CD4-positive, alpha-beta T cell treated with Interleukin-2 at 100 ng/mL for 4 hours (primary cell): ENCODE measurements around the gene ZFYVE28.
A peak's percentile ranks its signal among the peaks of the same experiment; 100 is the strongest.
"Not testable (repeated sequence)": the region's sequence is repeated elsewhere in the genome, so short reads cannot be mapped to it uniquely, and the experiment has no call there.

Experiments
- DNase-seq: peaks from one replicate; pipeline ENCODE4 v3.0.0-alpha.2; 2020; ENCODE audit warnings: low spot score

The ZFYVE28 gene

DNA sequence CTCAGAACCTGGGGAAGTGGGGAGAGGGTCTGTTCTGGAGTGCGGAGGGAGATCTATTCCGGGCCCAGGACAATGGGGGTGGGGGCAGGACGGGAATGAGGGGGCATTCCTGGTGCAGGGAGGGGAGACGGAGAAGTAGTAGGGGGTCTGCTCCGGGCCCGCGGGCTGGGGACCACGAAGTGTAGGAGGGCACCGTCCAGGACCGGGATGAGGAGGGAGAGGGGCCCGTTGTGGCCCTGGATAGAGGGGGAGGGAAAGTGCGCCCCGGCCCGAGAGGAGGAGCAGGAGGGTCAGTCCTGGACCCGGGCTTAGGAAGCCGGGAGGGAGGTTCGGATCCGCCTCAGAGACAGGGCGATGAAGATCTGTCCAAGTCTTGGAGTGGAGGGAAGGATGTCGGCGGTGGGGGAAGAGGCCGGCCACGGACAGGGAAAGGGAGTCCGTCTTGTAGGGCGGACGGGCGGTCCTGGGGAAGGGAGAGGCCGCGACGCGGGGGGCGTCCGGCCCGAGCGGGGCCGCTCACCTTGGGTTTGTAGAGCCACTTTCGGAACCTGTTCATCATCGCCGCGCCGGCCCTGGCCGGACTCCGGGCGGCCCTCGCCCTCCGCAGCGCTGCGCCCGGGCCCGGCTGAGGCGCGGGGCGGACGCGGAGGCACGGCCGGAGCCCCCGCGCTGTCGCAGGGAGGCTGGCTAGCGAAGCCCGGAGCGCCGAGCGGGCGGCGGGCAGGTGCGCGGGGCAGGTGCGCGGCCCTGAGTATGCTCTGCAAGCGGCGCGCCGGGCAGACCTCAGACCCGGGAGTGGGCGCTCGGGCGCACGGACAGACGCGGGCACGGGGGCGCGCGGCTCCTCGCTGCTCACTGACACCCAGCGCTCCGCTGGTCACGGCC lies at the start of gene ZFYVE28:
TSS of gene ZFYVE28 (minus strand) at position 881 of the 885 bp plus-strand sequence. CDS start at position 559, 322 bp downstream.
- no peak for DNase-seq

DNA sequence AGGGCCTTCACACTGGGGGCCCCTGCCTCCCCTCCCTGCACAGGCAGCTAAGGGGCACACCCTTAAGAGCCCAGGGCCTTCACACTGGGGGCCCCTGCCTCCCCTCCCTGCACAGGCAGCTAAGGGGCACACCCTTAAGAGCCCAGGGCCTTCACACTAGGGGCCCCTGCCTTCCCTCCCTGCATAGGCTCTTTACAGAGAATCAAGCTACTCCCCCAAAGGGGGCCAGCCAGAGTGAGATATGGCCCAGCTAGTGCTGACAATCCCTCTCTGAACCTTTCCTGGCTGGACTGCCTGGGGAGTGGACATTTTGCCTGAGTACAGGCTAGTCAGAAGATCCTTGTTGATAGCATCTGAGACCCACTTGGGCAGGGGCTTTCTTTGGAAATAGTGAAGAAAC lies 47.1 kb upstream of the ZFYVE28 start:
- not testable (repeated sequence) for DNase-seq

DNA sequence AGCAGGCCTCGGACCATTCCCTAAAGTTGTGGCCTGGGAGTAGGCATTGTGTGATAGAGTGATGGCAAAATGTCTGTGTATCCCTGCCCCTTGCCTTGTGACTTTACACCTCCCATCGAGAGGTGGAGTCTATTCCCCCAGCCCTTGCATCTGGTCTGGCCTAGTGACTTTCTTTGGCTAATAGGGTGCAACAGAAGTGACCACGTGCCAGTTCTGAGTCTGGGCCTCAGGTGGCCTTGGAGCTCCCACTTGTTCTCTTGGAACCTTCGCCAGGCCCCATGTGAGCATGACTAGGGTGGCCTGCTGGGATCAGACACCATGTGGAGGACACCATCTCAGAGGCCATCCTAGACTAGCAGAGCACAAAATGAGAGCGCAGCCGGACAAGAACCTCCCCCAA lies 46.6 kb upstream of the ZFYVE28 start:
- no peak for DNase-seq

DNA sequence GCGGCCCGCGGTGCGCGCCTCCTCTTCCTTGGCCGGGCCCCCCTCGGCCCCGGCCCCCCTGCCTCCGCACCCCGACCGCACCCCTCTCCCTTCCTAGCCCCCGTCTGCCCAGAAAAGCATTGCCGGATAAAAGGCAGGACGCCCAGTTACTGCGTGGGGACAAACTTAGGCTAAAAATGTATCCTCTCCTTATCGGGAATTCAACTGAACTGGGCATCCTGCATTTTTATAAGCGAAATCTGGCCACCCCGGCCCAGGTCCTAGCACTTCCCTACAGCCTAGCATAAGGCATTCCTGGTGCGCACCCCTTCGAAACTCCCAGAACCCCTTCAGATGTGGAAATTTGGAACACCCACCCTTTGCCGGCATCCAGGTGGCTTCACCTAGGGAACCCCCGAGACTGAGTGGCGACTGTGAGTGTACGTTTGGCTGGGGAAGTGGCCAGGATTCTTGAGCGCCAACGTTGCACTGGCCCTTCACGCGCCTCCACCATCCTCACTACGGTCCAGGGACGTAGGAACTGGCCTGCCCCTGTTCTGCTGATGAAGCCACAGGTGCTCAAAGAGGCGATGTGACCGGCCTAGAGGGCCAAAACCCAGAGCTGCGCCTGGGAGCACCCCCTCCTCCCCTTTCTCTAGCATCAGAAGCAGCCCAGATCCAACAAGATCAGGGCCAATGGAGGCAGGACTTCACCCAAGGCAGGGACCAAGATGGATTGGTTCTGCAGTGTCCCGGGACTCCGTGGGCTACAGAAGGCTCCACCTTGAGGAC lies 44.7 kb upstream of the ZFYVE28 start:
- DNase-seq = no peak

DNA sequence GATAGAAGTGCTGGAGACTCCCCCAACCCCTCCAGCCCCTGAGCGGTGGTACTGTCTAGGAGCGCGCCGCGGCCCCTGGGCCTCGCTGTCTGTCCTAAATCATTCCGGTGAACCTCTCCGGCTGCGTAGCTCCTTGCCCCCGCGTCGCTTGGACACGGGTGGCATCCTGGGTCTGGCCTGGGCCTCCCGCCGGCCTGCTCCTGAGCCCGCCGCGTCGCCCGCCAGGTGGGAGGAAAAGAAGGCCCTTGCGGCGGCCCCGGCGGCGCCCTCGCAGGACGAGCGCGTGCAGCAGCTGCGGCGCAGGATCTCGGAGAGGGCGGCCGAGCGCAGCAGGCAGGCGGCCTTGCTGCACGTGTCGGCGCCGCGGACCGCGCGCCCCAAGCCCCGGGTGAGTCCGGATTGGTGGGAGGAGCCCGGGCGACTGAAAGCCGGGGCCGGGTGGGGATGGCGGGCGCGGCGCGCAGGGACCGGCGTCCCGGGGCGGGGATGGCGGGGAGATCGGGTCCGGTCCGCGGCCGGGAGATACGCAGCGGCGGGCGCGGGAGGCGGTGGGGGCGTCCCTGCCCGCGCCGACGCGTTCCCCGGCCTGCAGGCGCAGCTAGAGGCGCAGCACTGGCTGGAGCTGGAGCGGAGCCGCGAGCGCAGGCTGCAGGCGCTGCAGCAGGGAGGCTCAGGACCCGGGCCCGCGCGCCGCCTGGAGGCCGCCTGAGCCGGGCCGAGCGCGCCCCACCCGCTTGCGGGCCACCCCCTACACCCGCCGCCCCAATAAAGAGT lies 44.0 kb upstream of the ZFYVE28 start:
- DNase-seq = peak; percentile 61

DNA sequence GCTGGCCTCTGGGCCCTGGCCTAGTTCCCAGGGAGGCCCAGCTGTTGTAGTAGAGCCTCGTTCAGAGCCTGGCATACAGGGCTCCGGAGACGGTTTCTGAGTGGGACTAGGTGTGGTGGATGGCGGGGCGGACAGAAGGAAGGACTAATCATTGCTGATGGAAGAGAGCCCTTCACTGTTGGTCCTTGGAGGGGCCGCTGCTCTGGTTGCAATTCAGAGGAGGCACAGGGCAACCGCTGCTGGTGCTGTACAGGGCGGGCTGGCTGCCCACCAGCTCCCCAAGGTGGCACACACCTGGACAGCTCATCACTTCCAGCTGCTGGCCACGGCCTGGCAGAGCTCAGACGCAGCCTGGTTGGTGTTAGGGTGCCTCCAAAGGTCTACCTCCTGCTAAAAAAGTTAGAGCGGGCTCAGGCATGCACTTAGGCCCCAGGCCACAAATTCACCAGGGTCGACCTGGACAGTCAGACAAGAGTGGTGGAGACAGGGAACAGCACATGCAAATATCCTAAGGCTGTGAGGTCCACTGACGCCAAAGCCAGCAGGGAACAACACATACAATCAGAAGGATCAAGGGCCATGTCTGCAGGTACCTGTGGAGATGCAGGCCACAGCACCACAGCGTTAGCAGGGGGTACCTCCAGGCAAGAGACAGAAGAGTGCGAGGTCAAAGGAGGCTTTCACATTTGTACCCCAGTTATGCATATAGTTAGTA lies 43.0 kb upstream of the ZFYVE28 start:
- DNase-seq = no peak

DNA sequence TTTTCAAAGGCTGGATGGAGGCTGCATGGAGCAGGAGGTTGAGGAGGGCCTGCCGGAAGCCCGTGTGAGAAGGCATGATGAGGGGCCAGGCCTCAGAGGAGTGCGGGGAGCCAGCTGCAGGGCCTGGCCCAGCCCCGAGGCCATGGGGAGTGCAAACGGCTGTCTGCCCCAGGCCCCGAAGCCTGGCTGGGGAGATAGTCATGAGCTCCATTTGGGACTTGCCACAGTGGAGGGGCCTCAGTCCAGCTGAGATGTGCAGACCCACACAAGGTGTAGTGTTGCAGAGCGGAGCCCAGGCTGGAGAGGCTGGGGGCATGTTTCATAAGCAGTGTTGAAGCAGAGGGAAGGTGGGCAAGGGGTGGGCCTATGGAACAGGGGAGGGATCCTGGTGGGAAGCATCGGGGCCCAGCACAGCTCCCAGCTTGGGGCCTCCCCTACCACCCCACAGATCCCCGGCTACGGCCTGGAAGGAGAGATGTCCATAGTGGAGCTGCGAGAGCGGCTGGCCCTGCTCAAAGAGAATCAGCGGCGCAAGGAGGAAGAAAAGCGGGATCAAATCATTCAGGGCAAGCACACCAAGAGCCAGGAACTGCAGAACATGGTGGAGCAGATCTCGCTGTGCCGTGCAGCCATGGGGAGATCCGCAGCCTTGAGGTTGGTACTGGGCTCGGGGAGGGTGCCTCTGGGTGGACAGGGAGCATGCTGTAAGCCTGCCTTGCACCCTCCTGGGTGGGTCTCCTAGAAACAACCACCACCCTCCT lies 41.3 kb upstream of the ZFYVE28 start:
- DNase-seq = no peak

DNA sequence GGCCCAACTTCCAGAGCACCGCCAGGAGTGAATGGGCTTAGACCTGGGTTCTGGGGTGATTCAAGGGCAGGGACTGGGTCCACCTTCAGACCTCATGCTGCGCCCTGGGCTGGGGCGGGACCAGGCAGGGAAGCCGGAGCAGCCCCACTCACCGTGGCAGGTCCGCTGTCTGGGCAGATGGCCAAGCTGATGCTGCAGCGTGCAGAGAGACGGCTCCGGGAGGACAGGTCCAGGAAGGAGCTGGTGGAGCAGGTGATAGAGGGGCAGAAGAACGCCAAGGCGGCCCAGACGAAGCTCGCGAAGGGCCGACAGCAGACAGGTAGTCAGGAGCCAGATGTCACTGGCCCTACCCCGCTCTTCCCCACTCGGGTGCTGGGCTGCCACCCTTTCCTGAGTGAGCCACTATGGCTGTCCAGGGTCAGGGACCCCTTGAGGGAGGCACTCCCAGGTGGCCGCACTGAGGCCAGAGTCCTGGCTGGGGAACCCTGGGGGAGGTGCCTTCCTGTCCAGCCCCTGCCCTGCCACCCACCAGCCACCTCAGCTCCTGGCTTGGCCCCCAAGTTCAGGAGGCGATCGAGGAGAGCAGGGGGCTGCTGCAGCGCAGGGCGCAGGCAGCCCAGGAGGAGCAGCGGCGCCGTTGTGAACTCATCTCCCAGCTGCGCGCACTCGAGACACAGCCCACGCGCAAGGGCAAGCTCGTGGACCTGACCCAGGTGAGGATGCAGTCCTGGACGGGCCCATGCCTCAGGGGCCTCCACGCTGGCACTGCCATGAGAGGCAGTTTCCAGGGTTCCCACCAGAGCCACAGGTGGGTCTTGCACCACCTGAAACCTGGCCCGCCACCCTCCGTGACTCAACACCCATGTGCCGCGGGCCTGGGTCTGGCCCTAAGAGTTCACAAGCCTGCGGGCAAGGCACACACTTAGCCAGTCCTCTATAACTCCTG lies 40.4 kb upstream of the ZFYVE28 start:
- DNase-seq = no peak

DNA sequence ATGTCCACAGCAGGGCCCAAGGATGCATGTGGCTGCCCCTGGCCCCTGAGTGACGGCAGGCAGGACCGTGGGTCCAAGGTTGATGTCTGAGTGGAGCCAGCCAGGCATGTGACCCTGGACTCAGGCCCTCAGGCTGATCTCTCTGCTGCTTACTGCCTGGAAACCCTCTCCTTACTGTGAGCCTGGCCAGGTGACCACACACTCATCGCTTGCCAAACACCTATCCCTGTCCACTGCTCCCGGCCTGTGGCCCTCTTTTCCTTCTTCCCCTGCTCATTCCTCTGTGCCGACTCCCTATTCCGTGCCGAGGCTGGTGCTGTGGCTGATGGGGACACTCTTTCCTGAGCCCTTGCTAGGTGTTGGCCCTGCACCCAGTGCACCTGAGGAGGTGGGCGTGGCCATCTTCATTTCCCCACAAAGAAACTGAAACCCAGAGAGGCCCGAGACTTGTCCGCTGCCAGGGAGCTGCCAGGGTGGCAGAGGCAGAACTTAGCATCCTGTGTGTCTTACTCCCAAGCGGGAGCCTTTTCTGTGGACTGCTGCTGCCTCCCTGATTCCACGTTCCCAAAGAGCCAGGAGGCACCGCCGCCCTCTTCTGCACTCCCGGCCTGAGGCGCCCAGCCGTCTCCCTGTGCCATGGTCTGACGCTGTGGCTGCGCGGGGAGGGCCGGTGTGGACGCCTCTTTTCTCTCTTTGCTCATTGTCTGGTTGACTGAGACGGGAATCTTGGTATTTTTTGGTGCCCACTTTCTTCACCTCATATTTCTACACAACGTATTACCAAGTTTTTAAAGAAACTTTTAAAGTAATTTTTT lies 39.2 kb upstream of the ZFYVE28 start:
- DNase-seq = no peak

DNA sequence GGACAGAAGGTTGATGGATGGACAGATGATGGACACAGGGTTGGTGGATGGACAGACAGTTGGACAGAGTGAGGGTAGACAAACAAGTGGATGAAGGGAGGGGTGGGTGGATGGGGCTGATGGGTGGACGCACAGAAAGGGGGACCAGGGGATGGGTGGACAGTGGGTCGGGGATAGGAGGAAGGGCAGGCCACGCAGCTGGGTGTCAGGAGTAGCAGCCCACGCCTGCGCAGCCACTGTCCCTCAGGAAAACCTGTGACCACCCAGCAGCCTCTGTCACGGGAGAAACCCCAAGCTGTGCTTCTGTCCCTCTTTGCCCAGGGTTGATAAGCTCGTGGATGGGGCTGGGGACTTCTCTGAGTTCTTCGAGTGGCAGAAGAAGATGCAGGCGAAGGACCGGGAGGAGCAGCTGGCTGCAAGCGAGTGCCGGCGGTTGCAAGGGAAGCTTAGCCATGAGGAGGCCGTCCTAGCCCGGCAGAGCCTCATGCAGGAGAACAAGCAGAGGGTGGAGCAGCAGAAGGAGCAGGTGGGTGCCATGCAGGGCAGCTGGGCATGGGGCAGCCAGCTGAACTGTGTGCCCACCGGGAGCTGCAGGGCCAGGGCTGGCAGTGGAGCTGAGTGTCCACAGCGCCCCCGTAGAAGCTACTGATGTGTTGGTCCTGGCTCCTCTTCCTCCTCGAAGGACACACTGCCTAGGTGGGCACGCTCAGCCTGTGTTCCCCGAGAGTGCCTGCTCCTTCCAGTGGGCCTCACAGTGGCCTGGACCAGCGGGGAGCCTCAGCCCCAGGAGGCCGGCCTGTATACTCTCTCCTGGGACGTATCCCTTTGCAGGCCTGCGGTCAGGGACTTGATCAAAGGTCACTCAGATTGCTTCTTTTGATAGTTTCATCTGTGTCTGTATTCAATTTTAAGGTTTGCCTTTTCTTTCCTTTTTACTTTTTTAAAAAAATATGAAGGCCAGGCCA lies 33.7 kb upstream of the ZFYVE28 start:
- DNase-seq = no peak

DNA sequence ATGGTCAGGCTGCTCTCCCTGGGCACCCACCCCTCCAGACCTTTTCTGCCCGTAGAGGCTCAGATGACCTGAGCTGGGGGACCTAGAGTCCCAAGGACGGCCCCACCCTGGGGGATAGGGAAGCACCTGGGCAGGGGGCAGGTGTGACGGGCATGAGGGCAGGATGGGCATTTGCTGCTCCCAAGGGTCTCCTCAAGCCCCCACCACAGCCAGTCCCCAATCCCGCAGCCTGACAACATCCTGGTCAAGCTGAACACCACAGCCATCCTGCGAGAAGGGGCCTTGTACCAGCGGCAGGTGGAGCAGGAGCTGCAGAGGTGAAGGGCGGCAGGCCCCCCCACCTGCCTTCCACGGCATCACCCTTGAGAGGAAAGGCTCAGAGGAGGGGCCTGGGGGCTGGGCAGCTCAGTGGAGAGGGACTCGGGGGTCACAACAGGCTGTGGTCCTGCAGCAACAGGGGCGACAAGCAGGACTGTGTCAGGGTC lies 32.6 kb upstream of the ZFYVE28 start:
- no peak for DNase-seq

DNA sequence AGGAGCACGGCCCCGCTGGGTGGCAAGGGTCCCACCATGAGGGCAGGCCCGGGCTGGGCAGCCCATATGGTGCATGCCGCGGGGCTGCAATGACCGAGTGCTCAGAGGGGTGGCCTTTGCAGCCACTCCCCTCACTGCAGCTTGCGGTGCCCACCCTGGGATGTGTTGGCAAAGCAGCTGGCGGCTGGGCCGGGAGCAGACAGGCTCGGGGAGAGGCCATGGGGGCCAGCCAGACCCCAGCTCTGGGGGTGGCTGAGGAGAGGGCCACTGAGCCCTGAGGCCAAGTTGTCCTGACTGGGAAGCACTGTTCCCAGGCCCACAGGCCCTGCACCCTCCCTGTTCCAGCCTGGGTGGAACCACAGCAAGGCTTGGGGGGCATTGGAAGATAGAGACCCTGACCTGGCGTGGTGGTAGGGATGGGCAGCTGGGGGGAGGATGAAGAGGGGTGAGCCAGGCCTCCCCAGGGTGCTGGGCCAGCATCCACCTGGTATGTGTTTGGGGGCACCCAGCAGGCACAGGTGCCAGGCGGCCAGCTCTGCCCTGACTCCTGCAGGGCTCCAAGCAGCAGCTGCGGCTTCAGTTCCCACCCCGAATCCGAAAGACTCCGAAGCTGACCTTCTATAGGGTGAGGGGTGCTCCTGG lies 32.1 kb upstream of the ZFYVE28 start:
- no peak for DNase-seq

DNA sequence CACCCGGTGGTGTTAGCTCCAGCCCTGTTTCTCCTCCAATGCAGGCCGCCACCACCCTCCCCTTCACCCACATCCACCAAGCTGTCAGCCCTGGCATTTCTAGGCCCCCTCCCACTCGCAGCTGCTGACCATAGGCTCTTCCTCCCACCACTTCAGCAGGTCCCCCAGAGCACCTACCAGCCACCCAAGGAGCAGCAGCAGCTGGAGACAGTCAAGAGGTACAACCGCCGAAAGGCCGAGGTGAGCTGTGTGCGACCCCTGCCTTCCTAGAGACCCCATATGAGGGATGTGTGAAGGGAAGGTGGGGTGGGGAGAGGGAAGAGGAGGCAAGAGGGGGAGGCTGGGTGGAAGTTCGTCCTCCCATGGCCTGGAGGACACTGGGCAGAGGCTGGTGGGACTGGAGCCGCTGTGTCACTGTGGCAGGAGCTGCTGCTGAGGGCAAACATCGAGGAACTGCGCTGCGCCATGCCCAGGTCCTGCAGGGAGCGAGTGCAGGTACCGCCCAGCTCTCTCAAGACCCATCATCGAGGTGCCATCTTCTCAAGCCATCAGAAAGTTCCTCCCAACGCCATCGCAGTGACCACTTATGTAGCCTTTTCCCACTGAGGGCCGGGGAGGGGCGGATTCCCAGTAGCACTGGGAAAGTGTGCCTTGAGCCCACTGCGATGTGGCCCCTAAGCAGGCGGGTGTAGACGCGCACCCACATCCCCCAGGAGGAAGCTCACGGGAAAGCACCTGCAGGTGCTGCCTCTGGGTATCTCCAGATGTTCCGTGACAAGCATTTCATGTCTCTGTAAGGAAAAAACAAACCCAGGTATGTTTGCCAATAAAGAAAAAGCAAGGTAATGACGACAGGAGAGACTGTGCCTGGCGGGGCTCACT lies 31.3 kb upstream of the ZFYVE28 start:
- DNase-seq = no peak

DNA sequence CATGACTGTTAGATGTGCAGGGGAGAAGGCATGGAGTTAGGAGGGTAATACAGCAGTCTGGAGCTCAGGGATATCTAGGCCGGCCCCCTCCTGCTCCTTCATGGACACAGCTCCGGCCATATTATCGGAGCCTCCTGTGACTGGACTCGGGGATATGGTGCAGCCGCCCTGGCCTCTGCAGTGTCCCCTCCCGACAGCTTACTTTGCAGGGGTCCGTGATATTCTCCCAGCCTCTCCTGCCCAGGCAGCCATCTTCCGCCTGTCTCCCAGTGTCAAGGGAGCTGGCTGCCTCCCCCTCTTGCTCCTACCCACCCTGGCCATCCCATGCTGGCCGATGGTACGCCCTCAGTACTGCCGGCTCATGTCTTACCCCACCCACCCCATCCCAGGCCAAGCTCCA lies 30.6 kb upstream of the ZFYVE28 start:
- DNase-seq = no peak

DNA sequence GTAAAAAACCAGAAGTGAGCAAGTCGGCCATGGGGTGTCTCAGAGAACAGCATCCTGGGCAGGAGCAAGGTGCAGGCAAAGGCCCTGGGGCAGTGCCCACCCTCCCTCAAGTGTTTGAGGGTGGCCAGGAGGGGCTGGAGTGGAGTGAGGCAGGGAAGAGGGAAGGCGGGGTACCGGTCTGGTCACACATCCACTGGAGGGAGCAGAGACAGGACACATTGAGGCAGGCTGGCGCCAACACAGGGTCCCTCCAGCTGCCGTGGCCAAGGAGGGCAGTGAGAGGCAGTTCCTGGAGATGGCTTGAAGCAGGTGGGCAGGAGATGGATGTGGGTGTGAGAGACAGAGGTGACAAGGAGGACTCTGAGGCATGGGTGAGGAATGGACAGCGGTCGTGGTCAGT lies 30.1 kb upstream of the ZFYVE28 start:
- no peak for DNase-seq
